GM23338 (cell line): ENCODE data around the gene RIC8B.

ENCODE experiments used
- CREB1 ChIP-seq: fragments of 250-450 bp; sonication (Bioruptor Pico); IDR thresholded peaks from 2 replicates; pipeline ENCODE4 v1.5.0; 2020; ENCODE audit warnings: low read depth, mild to moderate bottlenecking, moderate library complexity
- CTCF ChIP-seq, 2 experiments: fragments of 200-600 bp in 1 of 2; sonication (generic) in 1 of 2; conservative IDR thresholded peaks; 2 replicates each; pipeline versions ENCODE4 v1.5.1 to v1.6.1; 2016 to 2017; ENCODE audit warnings: antibody characterized with exemption in 2 of 2, low read depth in 2 of 2, mild to moderate bottlenecking in 2 of 2, moderate library complexity in 1 of 2
- ETS1 ChIP-seq: IDR thresholded peaks from 2 replicates; pipeline ENCODE4 v1.6.1; 2016; ENCODE audit warnings: antibody characterized with exemption
- EZH2 ChIP-seq: fragments of 200-600 bp; sonication (generic); IDR thresholded peaks from one replicate; pipeline ENCODE4 v1.8.0; 2017; ENCODE audit warnings: antibody characterized with exemption, mild to moderate bottlenecking, low read depth; ENCODE audit not compliant: unreplicated experiment
- EZH2phosphoT487 ChIP-seq: fragments of 200-600 bp; sonication (generic); IDR thresholded peaks from one replicate; pipeline ENCODE4 v1.8.1; 2018; ENCODE audit warnings: antibody characterized with exemption; ENCODE audit not compliant: unreplicated experiment
- JUNB ChIP-seq: IDR thresholded peaks from one replicate; pipeline ENCODE4 v1.6.1; 2016; ENCODE audit warnings: antibody characterized with exemption; ENCODE audit not compliant: unreplicated experiment
- NANOG ChIP-seq: IDR thresholded peaks from 2 replicates; pipeline ENCODE4 v1.6.1; 2016; ENCODE audit warnings: antibody characterized with exemption, borderline replicate concordance
- POLR2AphosphoS5 ChIP-seq: IDR thresholded peaks from 2 replicates; pipeline ENCODE4 v1.6.1; 2016; ENCODE audit warnings: antibody characterized with exemption, low read depth
- REST ChIP-seq: IDR thresholded peaks from one replicate; pipeline ENCODE4 v1.6.1; 2018; ENCODE audit warnings: antibody characterized with exemption; ENCODE audit not compliant: unreplicated experiment
- STAT1 ChIP-seq: IDR thresholded peaks from one replicate; pipeline ENCODE4 v1.6.1; 2016; ENCODE audit warnings: antibody characterized with exemption; ENCODE audit not compliant: unreplicated experiment
- ZNF114 ChIP-seq: fragments of 250-450 bp; sonication (Bioruptor Pico); IDR thresholded peaks from 2 replicates; pipeline ENCODE4 v1.5.0; 2020; ENCODE audit warnings: mild to moderate bottlenecking, moderate library complexity
- ZNF331 ChIP-seq: fragments of 250-450 bp; sonication (Bioruptor Pico); IDR thresholded peaks from 2 replicates; pipeline ENCODE4 v1.5.0; 2020; ENCODE audit warnings: low read depth, mild to moderate bottlenecking, moderate library complexity
- ZNF462 ChIP-seq: fragments of 250-450 bp; sonication (Bioruptor Pico); IDR thresholded peaks from 2 replicates; pipeline ENCODE4 v1.5.0; 2020; ENCODE audit warnings: mild to moderate bottlenecking, moderate library complexity

GRCh38 chr12:106897082-106897481 lies 122.6 kb downstream of the RIC8B start:
- TF ChIP-seq POLR2AphosphoS5 (no peak), JUNB (no peak), EZH2phosphoT487 (no peak), CTCF (conservative IDR thresholded peaks at IDR 0.05; ENCODE audit: low read depth in 2 of 2) (peak; percentile 17 to 45; a peak in 3 of 4 replicates), EZH2 (no peak), CREB1 (CRISPR knock-in tag) (no peak), NANOG (no peak), STAT1 (no peak), REST (no peak), ETS1 (no peak), ZNF114 (CRISPR knock-in tag) (no peak), ZNF462 (CRISPR knock-in tag) (no peak), ZNF331 (CRISPR knock-in tag) (no peak)
